HL-60/S4 (cell line): ENCODE results near the gene NDUFS6.
"Not testable (repeated sequence)": the region's sequence is repeated elsewhere in the genome, so short reads cannot be mapped to it uniquely, and the experiment has no call there.

Experiments used
- in situ Hi-C: fragments of 300-500 bp; cut with MboI; formaldehyde crosslinking; loops from 2 replicates; pipeline ENCODE4 v1.14.3; 2022; ENCODE audit warnings: low sequenced_read_pairs

The NDUFS6 gene

DNA sequence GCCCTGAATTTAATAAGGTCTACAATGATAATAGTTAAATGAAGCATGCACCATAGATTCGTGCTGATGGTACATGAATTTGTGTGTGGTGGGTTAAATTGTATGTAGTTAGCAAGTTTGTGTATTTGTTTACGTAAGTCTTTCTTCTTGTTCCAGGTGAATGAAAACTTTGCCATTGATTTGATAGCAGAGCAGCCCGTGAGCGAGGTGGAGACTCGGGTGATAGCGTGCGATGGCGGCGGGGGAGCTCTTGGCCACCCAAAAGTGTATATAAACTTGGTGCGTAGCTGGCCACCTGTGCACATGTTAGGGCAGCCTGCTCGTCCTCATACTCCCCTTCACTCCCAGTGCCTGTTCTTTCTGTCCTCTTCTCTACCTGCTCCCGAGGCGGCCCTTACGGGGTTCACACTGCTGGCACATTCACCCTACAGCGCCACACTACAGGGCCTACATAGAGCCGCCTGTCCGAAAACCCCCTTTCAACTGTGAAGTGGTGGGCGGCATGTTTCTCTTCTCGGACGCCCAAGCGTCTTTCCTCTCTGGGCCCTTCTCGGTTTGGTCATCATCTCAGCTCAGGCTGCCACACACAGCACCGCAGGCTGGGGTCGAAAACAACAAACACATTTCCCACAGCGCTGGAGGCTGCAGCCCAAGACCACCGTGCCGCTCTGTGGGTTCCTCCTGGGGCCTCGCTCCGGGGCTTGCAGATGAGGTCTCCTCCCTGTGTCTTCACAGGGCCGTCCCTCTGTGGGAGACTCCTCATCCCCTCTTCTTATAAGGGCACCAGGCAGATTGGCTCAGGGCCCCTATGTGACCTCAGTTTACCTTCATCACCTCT lies 13.2 kb downstream of the NDUFS6 start:
- in situ Hi-C loops = no loop called here

- in situ Hi-C loops = no loop called here
These were observed 14.0 kb downstream of the NDUFS6 start for GRCh38 chr5:1815071-1815786.

- in situ Hi-C loops = no loop called here
These were observed 14.7 kb downstream of the NDUFS6 start for GRCh38 chr5:1815881-1816292.

DNA sequence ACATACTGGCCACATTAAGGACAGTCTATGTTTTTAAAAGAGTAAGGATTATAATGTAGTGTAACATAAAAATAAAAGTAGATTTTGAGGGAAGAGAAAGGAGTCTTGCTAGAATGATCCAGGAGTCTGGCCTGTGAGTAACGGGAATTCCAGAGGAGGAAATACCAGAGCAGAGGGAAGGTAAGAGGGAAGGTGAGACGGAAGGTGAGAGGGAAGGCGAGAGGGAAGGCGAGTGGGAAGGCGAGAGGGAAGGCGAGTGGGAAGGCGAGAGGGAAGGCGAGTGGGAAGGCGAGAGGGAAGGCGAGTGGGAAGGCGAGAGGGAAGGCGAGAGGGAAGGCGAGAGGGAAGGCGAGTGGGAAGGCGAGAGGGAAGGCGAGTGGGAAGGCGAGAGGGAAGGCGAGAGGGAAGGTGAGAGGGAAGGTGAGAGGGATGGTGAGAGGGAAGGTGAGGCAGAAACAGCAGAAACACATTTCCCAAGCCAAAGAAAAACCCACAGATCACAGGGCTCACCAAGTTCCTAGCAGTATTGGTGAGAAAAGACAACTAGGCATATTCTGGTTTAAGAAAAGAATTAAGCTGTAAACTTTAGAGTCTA lies 15.4 kb downstream of the NDUFS6 start:
- in situ Hi-C loops = not testable (repeated sequence)

GRCh38 chr5:1817261-1818043 lies 16.2 kb downstream of the NDUFS6 start:
- in situ Hi-C loops = no loop called here

DNA sequence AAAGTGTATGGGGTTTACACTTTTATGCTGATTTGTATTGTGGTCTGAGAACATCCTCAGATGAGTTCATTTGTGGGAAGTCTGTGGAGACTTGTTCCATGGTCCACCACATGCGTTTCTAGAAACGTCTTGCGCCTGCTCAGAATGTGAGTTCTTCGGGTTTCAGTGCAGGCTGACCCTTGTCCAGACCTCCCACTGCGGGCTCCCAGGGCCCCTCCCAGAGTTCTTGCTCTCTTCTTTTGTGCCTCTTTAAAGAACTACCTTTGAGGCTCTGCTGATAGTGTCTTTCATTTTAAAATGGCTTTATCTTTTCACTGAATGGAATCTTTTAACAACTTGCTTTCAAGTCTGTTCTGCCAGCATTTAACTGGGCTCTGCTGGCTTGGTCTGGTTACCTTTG lies 17.6 kb downstream of the NDUFS6 start:
- in situ Hi-C loops = no loop called here

GRCh38 chr5:1819458-1819857 lies 18.3 kb downstream of the NDUFS6 start:
- in situ Hi-C loops = no loop called here

DNA sequence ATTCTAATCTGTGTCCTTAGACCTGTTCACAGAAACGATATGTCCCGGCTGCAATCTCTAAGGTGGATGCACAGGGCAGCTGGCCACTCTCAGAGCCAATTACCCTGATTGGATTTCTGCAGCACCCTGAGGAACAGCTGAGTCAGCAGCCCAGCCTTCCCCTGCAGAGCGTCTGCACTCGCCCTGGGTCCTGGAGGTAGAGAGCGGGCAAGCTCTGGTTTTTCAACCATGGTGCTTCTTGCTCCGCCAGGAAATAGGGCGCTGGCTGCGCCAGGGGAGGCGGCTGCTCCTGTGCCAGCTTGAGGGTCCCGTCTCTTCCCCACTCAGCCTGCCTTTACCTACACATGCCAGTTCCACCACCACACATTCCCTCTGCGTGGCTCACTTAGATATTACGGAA lies 19.2 kb downstream of the NDUFS6 start:
- in situ Hi-C loops = no loop called here

- in situ Hi-C loops = no loop called here
These were observed 19.7 kb downstream of the NDUFS6 start for GRCh38 chr5:1820926-1821325.

- in situ Hi-C loops = no loop called here
These were observed 20.7 kb downstream of the NDUFS6 start for GRCh38 chr5:1821862-1822261.

GRCh38 chr5:1823381-1824034 lies 22.3 kb downstream of the NDUFS6 start:
- in situ Hi-C loops = no loop called here

DNA sequence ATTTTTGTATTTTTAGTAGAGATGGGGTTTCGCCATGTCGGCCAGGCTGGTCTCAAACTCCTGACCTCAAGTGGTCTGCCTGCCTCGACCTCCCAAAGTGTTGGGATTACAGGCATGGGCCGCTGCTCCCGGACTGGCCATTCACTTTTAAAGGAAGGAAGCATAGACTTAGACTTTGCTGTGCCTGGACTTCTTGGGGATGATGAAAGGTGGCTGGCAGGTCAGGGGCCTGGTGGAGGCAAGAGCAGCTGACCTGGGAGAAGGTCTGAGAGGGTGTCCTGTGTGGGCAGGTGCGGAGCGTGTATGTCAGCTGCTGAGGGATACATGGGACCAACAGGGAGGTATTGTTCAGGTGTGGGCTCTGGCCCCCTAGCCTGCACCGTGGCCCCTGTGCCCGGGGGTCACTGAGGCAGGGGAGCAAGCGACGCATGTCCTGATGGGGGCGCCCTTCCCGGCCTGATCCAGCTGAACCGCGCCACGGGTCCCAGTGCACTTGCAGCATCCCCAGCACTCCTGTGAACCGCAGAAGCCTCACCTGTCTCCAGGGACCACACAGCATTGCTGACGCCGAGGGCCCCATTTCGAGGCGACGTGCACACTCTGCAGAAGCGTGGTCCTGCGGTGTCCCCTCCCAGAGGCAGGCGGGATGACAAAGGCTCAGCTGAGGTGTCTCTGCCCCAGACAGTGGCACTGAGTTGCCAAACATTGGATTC lies 23.1 kb downstream of the NDUFS6 start:
- in situ Hi-C loops = no loop called here

DNA sequence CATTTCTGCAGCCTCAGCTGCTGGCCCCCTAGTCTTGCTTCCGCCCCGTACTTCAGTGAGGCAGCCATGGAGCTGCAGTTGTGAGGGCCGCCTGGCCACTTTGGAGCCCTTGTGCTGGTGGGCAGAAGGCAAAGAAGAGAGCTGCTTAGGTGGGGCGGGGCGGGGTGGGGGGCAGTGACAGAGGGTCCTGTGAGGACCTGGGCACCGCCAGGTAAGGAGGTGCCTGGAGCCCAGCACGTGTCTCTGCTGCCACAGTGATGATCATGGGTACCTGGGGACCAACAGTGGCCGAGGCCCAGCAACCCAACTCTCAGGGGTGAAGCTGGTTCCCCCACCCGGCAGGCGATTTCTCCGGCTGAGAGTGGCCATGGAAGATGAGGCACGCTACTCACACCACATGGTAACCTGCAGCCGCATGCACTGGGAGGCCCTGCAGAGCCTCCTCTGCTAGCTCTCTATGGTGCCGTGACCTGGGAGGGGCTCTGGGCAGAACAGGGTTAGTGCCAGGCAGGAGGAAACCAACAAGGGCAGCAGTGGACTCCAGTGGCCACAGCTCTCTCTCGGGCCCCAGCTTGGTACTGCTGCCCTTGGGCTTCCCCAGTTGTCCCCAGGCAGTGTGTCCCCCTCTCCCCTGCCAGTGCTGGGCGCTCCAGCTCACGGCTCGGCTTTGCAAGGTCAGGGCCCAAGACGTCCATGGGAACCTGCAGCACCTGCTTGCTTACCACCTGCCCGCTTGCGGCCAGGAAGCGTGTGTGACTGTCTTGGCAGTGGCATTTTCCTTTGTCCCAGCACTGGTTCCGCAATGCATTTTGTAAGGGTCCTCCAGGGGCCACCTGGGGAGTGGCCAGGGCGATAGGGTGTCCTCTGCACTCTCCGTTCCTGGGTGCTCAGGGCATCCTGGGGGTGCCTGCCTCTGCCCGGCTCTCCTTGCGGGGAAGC lies 24.0 kb downstream of the NDUFS6 start:
- in situ Hi-C loops = no loop called here

DNA sequence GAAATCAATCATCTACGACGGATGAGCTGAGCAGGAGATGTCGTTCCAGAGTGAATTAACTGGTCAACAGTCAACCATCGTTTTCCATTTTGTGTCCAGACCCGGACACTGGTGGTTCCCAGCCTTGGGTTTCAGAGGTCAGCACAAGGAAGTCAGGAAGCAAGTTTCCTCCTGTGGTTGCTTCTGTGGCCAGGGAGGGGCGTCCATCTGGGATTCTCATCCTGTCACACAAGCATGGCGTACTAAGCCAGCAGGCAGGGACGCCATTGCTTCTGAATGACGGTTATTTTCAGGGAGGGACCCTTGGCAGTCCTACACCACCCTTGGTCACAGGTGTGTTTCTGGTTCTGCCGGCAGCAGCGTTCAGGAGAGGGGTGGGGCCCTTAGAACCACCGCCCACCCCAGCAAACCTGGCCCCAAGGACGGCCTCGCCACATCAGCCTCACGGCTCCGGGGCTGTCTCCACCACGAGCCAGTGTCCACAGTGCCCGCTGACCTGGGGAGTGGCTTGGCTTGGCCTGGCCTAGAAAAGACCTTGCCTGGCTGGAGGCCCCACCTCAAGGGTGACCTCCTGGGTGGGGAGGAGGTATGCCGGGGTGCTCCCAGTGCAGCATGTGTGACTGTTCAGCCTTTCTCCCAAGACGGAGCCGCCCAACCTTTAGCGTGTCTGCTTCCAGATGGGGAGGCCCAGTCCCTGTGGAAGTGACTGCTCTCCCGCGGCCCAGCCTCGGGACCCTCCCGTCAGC lies 25.2 kb downstream of the NDUFS6 start:
- in situ Hi-C loops = no loop called here

- in situ Hi-C loops = no loop called here
These were observed 26.0 kb downstream of the NDUFS6 start for GRCh38 chr5:1827025-1827885.

DNA sequence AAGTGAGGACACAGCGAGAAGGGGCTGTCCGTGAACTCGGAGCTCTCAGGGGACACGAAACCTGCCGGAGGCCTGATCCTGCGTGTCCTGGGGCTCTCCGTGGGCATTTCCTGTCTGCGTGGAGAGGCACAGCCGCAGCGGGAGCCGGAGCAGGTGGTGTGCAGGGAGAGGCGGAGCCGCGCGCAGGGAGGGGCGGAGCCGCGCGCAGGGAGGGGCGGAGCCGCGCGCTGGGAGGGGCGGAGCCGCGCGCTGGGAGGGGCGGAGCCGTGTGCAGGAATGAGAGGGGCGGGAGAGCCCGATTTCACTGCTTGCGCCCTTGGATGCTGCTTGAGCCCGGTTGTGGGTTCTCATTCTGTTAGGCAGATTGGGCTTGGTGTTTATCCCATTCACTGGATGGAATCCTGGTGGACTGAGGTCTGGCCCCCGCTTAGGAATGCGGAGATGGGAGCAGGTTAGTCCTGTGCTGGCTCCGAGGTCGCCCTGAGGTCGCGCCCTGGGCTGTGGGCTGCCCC lies 26.7 kb downstream of the NDUFS6 start:
- in situ Hi-C loops = no loop called here
